Hepatocyte (in vitro differentiated cells): ENCODE results near the gene ERCC6L2.

Experiments used
- CTCF ChIP-seq: fragments of 200-600 bp; sonication (generic); IDR thresholded peaks from 2 replicates; pipeline ENCODE4 v1.5.1; 2016; ENCODE audit warnings: antibody characterized with exemption, mild to moderate bottlenecking; ENCODE audit not compliant: poor library complexity
- EZH2 ChIP-seq: fragments of 200-600 bp; sonication (generic); IDR thresholded peaks from 2 replicates; pipeline ENCODE4 v1.6.1; 2016; ENCODE audit warnings: antibody characterized with exemption, mild to moderate bottlenecking, borderline replicate concordance

DNA sequence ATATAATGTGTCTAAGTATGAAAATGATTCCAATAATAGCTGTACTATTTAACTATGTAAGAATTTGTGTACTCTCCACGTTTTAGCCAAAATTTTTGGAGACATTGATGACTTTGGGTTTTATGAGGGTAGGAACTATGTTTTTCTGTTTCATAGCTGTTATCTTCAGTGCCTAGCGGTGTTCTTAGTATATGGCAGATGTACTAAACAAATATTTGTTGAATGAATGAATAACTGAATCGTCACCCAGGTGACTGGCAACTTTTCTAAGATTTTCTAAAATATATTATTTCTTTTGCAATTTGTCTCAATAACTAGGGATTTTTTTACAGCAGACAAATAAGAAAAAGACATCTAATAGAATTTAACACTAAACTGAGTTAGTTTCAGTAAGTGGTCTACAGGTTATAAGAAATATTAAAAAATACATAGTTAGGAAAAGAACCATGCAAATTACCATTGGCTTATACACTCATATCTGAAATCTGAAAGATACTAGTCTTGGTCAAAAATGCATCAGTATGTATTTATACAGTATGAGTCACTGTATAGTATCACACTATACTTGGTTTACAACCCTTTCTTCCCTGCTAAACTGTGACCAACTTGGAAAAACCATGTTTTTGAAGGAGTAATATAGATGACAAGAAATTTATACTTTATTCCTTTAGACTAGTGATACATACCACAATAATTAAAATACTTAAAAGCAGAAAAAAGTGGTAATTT lies 10.5 kb upstream of the ERCC6L2 start:
- no peak for TF ChIP-seq CTCF
- no peak for TF ChIP-seq EZH2
